K562 (cell line): ENCODE measurements around the gene EPB41L4A. TPM values are rescaled to one million over a fixed set of nuclear protein-coding genes. Genes with fewer than 3 reads are reported as not detected.

ENCODE experiments used
- ATAC-seq: fragments of 200-7000 bp; cut with Tn5 transposase; 3 replicates; pipeline ENCODE4 v1.9.1; 2020; ENCODE audit warnings: moderate library complexity
- BruUV-seq: library from RNA; stranded (reverse); fragments of 400-500 nt; replicated peaks from 2 replicates; lab custom pipeline; 2021; lab: Mats Ljungman, UMichigan
- CTCF ChIA-PET: fragments of 300-600 bp; formaldehyde crosslinking; extraction: SDS; loops from one replicate; lab custom pipeline; 2021; ENCODE audit warnings: low intra/inter-chr PET ratio; lab: Yijun Ruan, JAX
- POLR2A ChIA-PET: fragments of 300-600, 350-650 bp; sonication (Branson Sonifier 250); formaldehyde crosslinking; extraction: SDS; loops from one replicate; lab custom pipeline; 2021; ENCODE audit warnings: antibody characterized with exemption, inconsistent platforms; lab: Yijun Ruan, JAX
- DNase-seq, 4 experiments: peaks; one replicate each; pipeline versions ENCODE4 v3.0.0 to v3.0.0-alpha.2; 2011 to 2018; ENCODE audit warnings: low spot score in 3 of 4, mixed read lengths in 3 of 4; ENCODE audit errors: extremely low read depth in 1 of 4
- FAIRE-seq: peaks from 2 replicates; lab custom pipeline; 2011; peaks lifted over from hg19 to GRCh38; lab: Jason Lieb, UNC
- H2AFZ ChIP-seq: 2 replicates; pipeline ENCODE4 v1.6.0; 2011; ENCODE audit warnings: low read depth, low read length, control low read depth, inconsistent platforms
- H3K27ac ChIP-seq: fragments of 200-600 bp; 3 replicates; pipeline ENCODE4 v1.8.0; 2011; ENCODE audit warnings: low read depth, mild to moderate bottlenecking, control low read depth, inconsistent platforms, low read length, moderate library complexity, mixed read lengths; ENCODE audit errors: extremely low read depth
- H3K27me3 ChIP-seq, 2 experiments: fragments of 300-600 bp in 1 of 2; 2 replicates in 1 of 2; 3 replicates in 1 of 2; pipeline versions ENCODE4 v1.6.0 to v1.8.0; 2011; ENCODE audit warnings: inconsistent platforms in 2 of 2, low read length in 2 of 2, mild to moderate bottlenecking in 1 of 2, mixed read lengths in 1 of 2, moderate library complexity in 1 of 2; ENCODE audit not compliant: control insufficient read depth in 2 of 2, insufficient read depth in 2 of 2
- H3K36me3 ChIP-seq: fragments of 300-600 bp; 3 replicates; pipeline ENCODE4 v1.8.0; 2011; ENCODE audit warnings: mild to moderate bottlenecking, low read length, inconsistent platforms; ENCODE audit not compliant: control insufficient read depth, insufficient read depth
- H3K4me1 ChIP-seq, 2 experiments: fragments of 200-600 bp in 1 of 2; replicated peaks in 1 of 2; 2 replicates in 1 of 2; 3 replicates in 1 of 2; pipeline versions ENCODE4 v1.5.1 to v1.8.0; 2011; ENCODE audit warnings: inconsistent platforms in 2 of 2, low read length in 2 of 2, mild to moderate bottlenecking in 1 of 2, mixed read lengths in 1 of 2, moderate library complexity in 1 of 2; ENCODE audit not compliant: control insufficient read depth in 2 of 2, insufficient read depth in 2 of 2
- H3K4me2 ChIP-seq: 2 replicates; pipeline ENCODE4 v1.6.1; 2011; ENCODE audit warnings: low read length, control low read depth, inconsistent platforms, mixed read lengths; ENCODE audit not compliant: insufficient read depth
- H3K4me3 ChIP-seq: fragments of 200-600 bp; sonication (generic), shearing (Covaris generic); 2 replicates; pipeline ENCODE4 v1.5.1; 2016; ENCODE audit warnings: control low read depth, inconsistent platforms
- H3K79me2 ChIP-seq: fragments of 200-600 bp; 3 replicates; pipeline ENCODE4 v1.8.0; 2011; ENCODE audit warnings: low read length, inconsistent platforms; ENCODE audit not compliant: control insufficient read depth, insufficient read depth
- H3K9ac ChIP-seq, 2 experiments: 2 replicates each; pipeline versions ENCODE4 v1.6.0 to v1.6.1; 2011; ENCODE audit warnings: low read depth in 2 of 2, low read length in 2 of 2, control low read depth in 1 of 2, inconsistent platforms in 1 of 2, mild to moderate bottlenecking in 1 of 2, mixed read lengths in 1 of 2; ENCODE audit not compliant: insufficient read depth in 1 of 2
- H3K9me1 ChIP-seq: one replicate; pipeline ENCODE4 v1.6.0; 2011; ENCODE audit warnings: inconsistent platforms, mild to moderate bottlenecking, low read length, moderate library complexity; ENCODE audit not compliant: control insufficient read depth, insufficient read depth
- H3K9me3 ChIP-seq: replicated peaks from 2 replicates; pipeline ENCODE4 v1.5.1; 2011; ENCODE audit warnings: low read depth, low read length, inconsistent platforms; ENCODE audit not compliant: control insufficient read depth, insufficient read depth
- H4K20me1 ChIP-seq: replicated peaks from 2 replicates; pipeline ENCODE4 v1.6.1; 2011; ENCODE audit warnings: low read length, inconsistent platforms, mixed read lengths; ENCODE audit not compliant: control insufficient read depth, insufficient read depth
- BCLAF1 ChIP-seq, 2 experiments: fragments of 450-650 bp in 1 of 2; IDR thresholded peaks; 2 replicates each; pipeline ENCODE4 v1.6.1; 2011 to 2017; ENCODE audit warnings: low read depth in 2 of 2, antibody characterized with exemption in 1 of 2, borderline replicate concordance in 1 of 2, low read length in 1 of 2, mild to moderate bottlenecking in 1 of 2, mixed read lengths in 1 of 2; ENCODE audit not compliant: control insufficient read depth in 1 of 2
- CBFB ChIP-seq: sonication (generic); formaldehyde crosslinking; IDR thresholded peaks from 2 replicates; pipeline ENCODE4 v1.4.0; 2020; ENCODE audit warnings: mild to moderate bottlenecking, missing genetic modification reagents
- E2F4 ChIP-seq: sonication (generic); formaldehyde crosslinking; IDR thresholded peaks from 2 replicates; pipeline ENCODE4 v1.8.0; 2022; ENCODE audit warnings: mild to moderate bottlenecking, low read depth, missing genetic modification reagents
- EHMT2 ChIP-seq: fragments of 450-650 bp; IDR thresholded peaks from 2 replicates; pipeline ENCODE4 v1.6.1; 2018; ENCODE audit warnings: antibody characterized with exemption
- SNAPC5 ChIP-seq: fragments of 250-450 bp; sonication (Bioruptor Pico); IDR thresholded peaks from 2 replicates; pipeline ENCODE4 v1.8.0; 2021; ENCODE audit warnings: moderate library complexity, mild to moderate bottlenecking, inconsistent platforms
- TAF15 ChIP-seq: fragments of 200-400 bp; formaldehyde crosslinking; IDR thresholded peaks from 2 replicates; pipeline ENCODE4 v1.6.1; 2017; ENCODE audit warnings: mild to moderate bottlenecking, low read depth, low read length, moderate library complexity
- VEZF1 ChIP-seq: fragments of 200-800 bp; sonication (Bioruptor generic); IDR thresholded peaks from 2 replicates; pipeline ENCODE4 v1.6.1; 2017; ENCODE audit warnings: missing genetic modification characterization, missing compliant biosample characterization
- ZNF175 ChIP-seq: fragments of 200-800 bp; sonication (Bioruptor generic); IDR thresholded peaks from 2 replicates; pipeline ENCODE4 v1.6.1; 2016; ENCODE audit warnings: low read depth, mild to moderate bottlenecking, missing genetic modification characterization, missing compliant biosample characterization
- ZNF24 ChIP-seq: fragments of 450-650 bp; IDR thresholded peaks from 2 replicates; pipeline ENCODE4 v1.6.1; 2016
- ZNF277 ChIP-seq: fragments of 250-450 bp; sonication (Bioruptor Pico); IDR thresholded peaks from 2 replicates; pipeline ENCODE4 v1.8.0; 2022; ENCODE audit warnings: inconsistent platforms, mild to moderate bottlenecking, moderate library complexity, borderline replicate concordance
- ZNF785 ChIP-seq: fragments of 250-450 bp; sonication (Bioruptor Pico); IDR thresholded peaks from 2 replicates; pipeline ENCODE4 v1.4.0; 2020; ENCODE audit warnings: mild to moderate bottlenecking
- WGBS: fragments of 100-300 bp; shearing (Covaris generic); methylation state at CpG from one replicate; pipeline ENCODE4 v1.1.6; 2016; ENCODE audit warnings: low coverage, mixed read lengths; ENCODE audit not compliant: insufficient coverage; ENCODE audit errors: missing lambda C conversion rate; 5-methylcytosine and 5-hydroxymethylcytosine counted together
- in situ Hi-C: fragments of 300-500 bp; cut with MboI; formaldehyde crosslinking; loops from 4 replicates; pipeline ENCODE4 v1.15.0; 2018; ENCODE audit warnings: inconsistent platforms, mixed read lengths
- intact Hi-C: fragments of 100-400 bp; cut with micrococcal nuclease; formaldehyde crosslinking; loops from 2 replicates; pipeline ENCODE4 v1.14.2; 2022
- polyA plus RNA-seq, 8 experiments: library from polyadenylated mRNA; depleted of rRNA in 4 of 8; stranded (reverse) in 5 of 8; unstranded in 3 of 8; fragments of >200 nt; fragmentation: Nextera tagmentation in 2 of 8; fragmentation: Illumina TruSeq in 1 of 8; extraction: Ambion mirVana in 2 of 8; extraction: Trizol in 1 of 8; gene quantifications; 2 replicates each; pipeline versions ENCODE4 v1.2.1 to v1.2.3, GENCODE V29; 2011 to 2014; ENCODE audit warnings: inconsistent platforms in 1 of 8, missing spikeins in 1 of 8
- total RNA-seq, 7 experiments: library from RNA; depleted of rRNA in 6 of 7; stranded (reverse); fragments of >200 nt in 6 of 7; fragmentation: Illumina TruSeq in 2 of 7; extraction: Trizol in 2 of 7; gene quantifications; 2 replicates each; pipeline versions ENCODE4 v1.2.1 to v1.2.3, GENCODE V29; 2011 to 2021; ENCODE audit warnings: low replicate concordance in 1 of 7

Gene EPB41L4A
- total and polyA plus RNA-seq, 9 of the 15 experiments (the other 6 are each of a cell fraction or from before 2014, with no cell fraction given) = 0.04 to 0.35 (median 0.12) TPM; not detected in 3

GRCh38 chr5:112221128-112221527 lies 197.9 kb downstream of the EPB41L4A start:
- Histone ChIP-seq H3K9me3 (no peaks in the 10 kb centered on the region), H3K4me2 (no peak overlapping the region), H3K9ac (no peak overlapping the region), H2AFZ (no peak overlapping the region), H3K4me1 (peaks cover 0 to 4% of the 10 kb centered on the region in 2 experiments; a peak in 3 of 5 replicates), H3K36me3 (no peaks in the 10 kb centered on the region), H4K20me1 (no peaks in the 10 kb centered on the region), H3K79me2 (no peaks in the 10 kb centered on the region), H3K27ac (no peak overlapping the region), H3K9me1 (no peaks in the 10 kb centered on the region), H3K27me3 (peaks cover 5 to 9% of the 10 kb centered on the region in 2 experiments; a peak in 3 of 5 replicates), H3K4me3 (no peak overlapping the region)
- no peak for ATAC-seq
- no TSS peak for BruUV-seq
- in situ Hi-C loops (loop anchor here (25.0 kb wide), 1 partner anchor 541 kb away; no protein-coding TSS in a partner anchor), intact Hi-C loops (no loop called here)
- TF ChIP-seq ZNF785 (no peak), EHMT2 (no peak), ZNF24 (no peak), ZNF175 (no peak), SNAPC5 (CRISPR knock-in tag) (no peak), CBFB (no peak), ZNF277 (no peak), TAF15 (no peak), BCLAF1 (IDR thresholded peaks at IDR 0.05; ENCODE audit: borderline replicate concordance in 1 of 2, control insufficient read depth in 1 of 2, low read depth in 2 of 2, low read length in 1 of 2) (no peak), VEZF1 (CRISPR knock-in tag) (no peak), E2F4 (no peak)
- no peak for FAIRE-seq
- CTCF ChIA-PET = no interaction called here
- POLR2A ChIA-PET = no interaction called here
- DNase-seq = no peak
- 0% methylated on average over 2 of the region's 2 CpGs for WGBS
